Measurements from ENCODE around the gene PIEZO2.
"Not testable (repeated sequence)": the region's sequence is repeated elsewhere in the genome, so short reads cannot be mapped to it uniquely, and the experiment has no call there.

PIEZO2 gene

DNA sequence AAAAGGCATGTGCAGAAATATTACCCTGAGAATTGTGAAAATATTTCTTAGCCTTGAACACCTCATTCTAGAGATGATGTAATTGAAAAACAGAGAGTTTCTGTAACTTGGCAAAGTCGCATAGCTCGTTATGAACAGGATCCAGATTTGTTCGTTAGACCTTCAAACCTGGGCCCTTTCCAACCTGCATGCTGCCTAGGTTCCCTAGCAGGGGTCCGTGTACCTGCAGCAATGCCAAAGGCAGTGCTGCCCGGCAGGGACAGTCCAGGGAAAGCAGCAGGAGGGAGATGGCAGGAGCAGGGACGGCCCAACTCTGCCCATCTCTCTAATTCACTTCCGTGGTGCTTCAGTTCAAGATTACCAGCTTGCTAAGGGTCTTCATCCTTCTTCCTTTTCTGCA is 12.0 kb downstream of the PIEZO2 start:
- Histone ChIP-seq H3K4me3 (ENCODE audit: low read depth, low read length) (no peak overlapping the region), H2BK120ac (ENCODE audit: insufficient read depth, low read length, poor library complexity) (peak overlapping the region; percentile 36), H4K12ac (ENCODE audit: low read depth, low read length) (no peak overlapping the region), H3K9ac (ENCODE audit: low read length) (no peak overlapping the region), H4K91ac (ENCODE audit: low read depth, low read length) (no peak overlapping the region), H3K23ac (ENCODE audit: low read length) (no peak overlapping the region), H3K27ac (ENCODE audit: low read depth, low read length) (no peak overlapping the region), H3K14ac (ENCODE audit: low read length) (no peak overlapping the region), H3K79me1 (ENCODE audit: low read length) (no peaks in the 10 kb centered on the region), H3K79me2 (ENCODE audit: control insufficient read depth, insufficient read depth, low read length, poor library complexity) (no peaks in the 10 kb centered on the region), H3K4me1 (ENCODE audit: control insufficient read depth in 1 of 2, insufficient read depth in 2 of 2, low read length in 2 of 2) (peaks cover 0 to 5% of the 10 kb centered on the region in 2 experiments), H3K4ac (ENCODE audit: low read depth, low read length) (no peak overlapping the region), H3K9me3 (ENCODE audit: insufficient read depth, low read depth, low read length) (no peaks in the 10 kb centered on the region), H4K8ac (ENCODE audit: low read depth, low read length) (peak overlapping the region; percentile 17), H3K36me3 (ENCODE audit: control insufficient read depth in 1 of 2, insufficient read depth in 2 of 2, low read length in 2 of 2) (no peaks in the 10 kb centered on the region), H3K4me2 (ENCODE audit: low read length) (no peak overlapping the region), H2BK12ac (ENCODE audit: low read length) (no peak overlapping the region), H2AK5ac (ENCODE audit: low read length) (peak overlapping the region; percentile 75), H2BK5ac (ENCODE audit: low read depth, low read length, poor library complexity) (no peak overlapping the region), H2AFZ (ENCODE audit: insufficient read depth, low read length, poor library complexity) (no peak overlapping the region), H3K18ac (ENCODE audit: low read length) (no peak overlapping the region), H3K27me3 (ENCODE audit: insufficient read depth, low read length) (no peaks in the 10 kb centered on the region)
- DNase-seq = no peak
- WGBS (ENCODE audit: extremely low coverage, insufficient coverage, insufficient read length) = no CpG with 5 or more reads among the region's 7 CpGs

DNA sequence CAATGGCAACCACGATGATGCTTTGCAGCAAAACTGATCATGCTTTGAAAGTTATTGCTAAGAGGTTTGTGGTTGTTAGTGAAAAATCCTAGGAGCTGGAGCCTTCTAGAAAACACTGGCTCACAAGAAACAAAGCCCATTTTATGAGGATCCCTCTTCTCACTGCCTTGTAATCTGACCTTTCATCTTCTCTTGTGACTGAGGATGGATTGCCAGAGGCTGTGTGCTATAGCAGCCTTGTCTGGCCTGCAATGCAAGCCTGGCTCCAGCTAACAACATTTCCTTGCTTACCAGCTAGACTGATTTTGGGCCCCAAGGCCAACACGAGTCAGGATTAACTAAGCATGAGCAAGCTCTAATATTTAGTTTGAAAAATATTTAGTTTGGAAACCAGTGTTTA is 13.1 kb downstream of the PIEZO2 start:
- no peak overlapping the region for H4K12ac ChIP-seq (ENCODE audit: low read depth, low read length)
- no CpG with 5 or more reads among the region's 2 CpGs for WGBS (ENCODE audit: extremely low coverage, insufficient coverage, insufficient read length)
- H2BK5ac ChIP-seq (ENCODE audit: low read depth, low read length, poor library complexity) = no peak overlapping the region
- H3K79me1 ChIP-seq (ENCODE audit: low read length) = no peaks in the 10 kb centered on the region
- H3K27me3 ChIP-seq (ENCODE audit: insufficient read depth, low read length) = no peaks in the 10 kb centered on the region
- DNase-seq = no peak
- peaks cover 0 to 5% of the 10 kb centered on the region in 2 experiments for H3K4me1 ChIP-seq (ENCODE audit: control insufficient read depth in 1 of 2, insufficient read depth in 2 of 2, low read length in 2 of 2)
- no peak overlapping the region for H3K27ac ChIP-seq (ENCODE audit: low read depth, low read length)
- H3K9ac ChIP-seq (ENCODE audit: low read length) = no peak overlapping the region
- H3K18ac ChIP-seq (ENCODE audit: low read length) = no peak overlapping the region
- H4K91ac ChIP-seq (ENCODE audit: low read depth, low read length) = no peak overlapping the region
- H3K14ac ChIP-seq (ENCODE audit: low read length) = no peak overlapping the region
- no peak overlapping the region for H3K4me3 ChIP-seq (ENCODE audit: low read depth, low read length)
- no peak overlapping the region for H4K8ac ChIP-seq (ENCODE audit: low read depth, low read length)
- no peak overlapping the region for H2BK120ac ChIP-seq (ENCODE audit: insufficient read depth, low read length, poor library complexity)
- H3K79me2 ChIP-seq (ENCODE audit: control insufficient read depth, insufficient read depth, low read length, poor library complexity) = no peaks in the 10 kb centered on the region
- H3K23ac ChIP-seq (ENCODE audit: low read length) = no peak overlapping the region
- H2AFZ ChIP-seq (ENCODE audit: insufficient read depth, low read length, poor library complexity) = no peak overlapping the region
- no peak overlapping the region for H3K4ac ChIP-seq (ENCODE audit: low read depth, low read length)
- H3K4me2 ChIP-seq (ENCODE audit: low read length) = no peak overlapping the region
- H3K36me3 ChIP-seq (ENCODE audit: control insufficient read depth in 1 of 2, insufficient read depth in 2 of 2, low read length in 2 of 2) = no peaks in the 10 kb centered on the region
- H3K9me3 ChIP-seq (ENCODE audit: insufficient read depth, low read depth, low read length) = no peaks in the 10 kb centered on the region
- H2BK12ac ChIP-seq (ENCODE audit: low read length) = no peak overlapping the region
- no peak overlapping the region for H2AK5ac ChIP-seq (ENCODE audit: low read length)

DNA sequence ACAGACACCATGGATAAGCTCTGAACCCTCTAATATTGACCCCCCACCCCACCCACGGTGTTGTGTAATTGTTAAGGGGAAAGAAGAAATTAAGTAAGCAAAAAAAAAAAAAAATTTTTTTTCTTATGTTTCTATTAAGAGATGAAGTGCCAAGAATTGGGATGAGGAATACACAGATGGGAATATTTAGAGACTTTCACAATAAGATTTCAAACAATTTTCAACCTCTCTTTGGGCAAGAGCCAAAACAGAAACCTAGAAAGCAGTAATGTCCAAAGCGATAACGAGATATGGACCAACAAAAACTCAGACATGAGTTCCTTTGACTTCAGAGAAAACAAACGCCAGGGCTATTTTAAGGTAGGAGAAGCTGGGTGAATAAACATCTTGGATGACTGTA is 14.4 kb downstream of the PIEZO2 start:
- Histone ChIP-seq H3K14ac (ENCODE audit: low read length) (no peak overlapping the region), H4K91ac (ENCODE audit: low read depth, low read length) (no peak overlapping the region), H2BK12ac (ENCODE audit: low read length) (no peak overlapping the region), H2BK120ac (ENCODE audit: insufficient read depth, low read length, poor library complexity) (no peak overlapping the region), H2AFZ (ENCODE audit: insufficient read depth, low read length, poor library complexity) (no peak overlapping the region), H3K9ac (ENCODE audit: low read length) (no peak overlapping the region), H3K27ac (ENCODE audit: low read depth, low read length) (no peak overlapping the region), H4K12ac (ENCODE audit: low read depth, low read length) (no peak overlapping the region), H3K79me2 (ENCODE audit: control insufficient read depth, insufficient read depth, low read length, poor library complexity) (no peaks in the 10 kb centered on the region), H3K4ac (ENCODE audit: low read depth, low read length) (no peak overlapping the region), H2BK5ac (ENCODE audit: low read depth, low read length, poor library complexity) (no peak overlapping the region), H3K4me1 (ENCODE audit: control insufficient read depth in 1 of 2, insufficient read depth in 2 of 2, low read length in 2 of 2) (peaks cover 0 to 5% of the 10 kb centered on the region in 2 experiments), H4K8ac (ENCODE audit: low read depth, low read length) (no peak overlapping the region), H3K18ac (ENCODE audit: low read length) (no peak overlapping the region), H3K36me3 (ENCODE audit: control insufficient read depth in 1 of 2, insufficient read depth in 2 of 2, low read length in 2 of 2) (no peaks in the 10 kb centered on the region), H3K4me2 (ENCODE audit: low read length) (no peak overlapping the region), H3K4me3 (ENCODE audit: low read depth, low read length) (no peak overlapping the region), H3K79me1 (ENCODE audit: low read length) (no peaks in the 10 kb centered on the region), H3K23ac (ENCODE audit: low read length) (no peak overlapping the region), H3K9me3 (ENCODE audit: insufficient read depth, low read depth, low read length) (peaks cover 2% of the 10 kb centered on the region), H3K27me3 (ENCODE audit: insufficient read depth, low read length) (no peaks in the 10 kb centered on the region), H2AK5ac (ENCODE audit: low read length) (no peak overlapping the region)
- no CpG with 5 or more reads among the region's 4 CpGs for WGBS (ENCODE audit: extremely low coverage, insufficient coverage, insufficient read length)
- DNase-seq = no peak

DNA sequence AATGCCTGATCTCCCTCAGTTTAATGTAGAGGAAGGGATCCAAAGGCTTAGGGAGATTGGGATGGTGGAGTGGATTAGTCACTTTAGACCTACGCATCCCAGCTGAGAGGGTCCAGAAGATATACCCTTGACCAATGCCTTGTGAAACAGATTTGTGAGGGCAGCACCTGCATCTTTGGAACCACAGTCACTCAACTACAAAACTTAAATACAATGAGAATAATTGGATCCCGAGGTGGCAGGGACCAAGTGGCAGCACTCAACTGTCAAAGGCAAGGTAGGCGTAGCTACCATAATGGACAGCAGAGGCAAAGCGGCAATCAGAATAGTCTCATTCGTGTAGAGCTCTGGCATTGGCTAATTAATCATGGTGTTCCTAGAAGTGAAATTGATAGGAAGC is 20.3 kb downstream of the PIEZO2 start:
- not testable (repeated sequence) for H2BK12ac ChIP-seq (ENCODE audit: low read length); H3K4me2 ChIP-seq (ENCODE audit: low read length); H2BK120ac ChIP-seq (ENCODE audit: insufficient read depth, low read length, poor library complexity); H4K91ac ChIP-seq (ENCODE audit: low read depth, low read length); H3K4ac ChIP-seq (ENCODE audit: low read depth, low read length); DNase-seq; H3K23ac ChIP-seq (ENCODE audit: low read length); H3K27me3 ChIP-seq (ENCODE audit: insufficient read depth, low read length); H2AK5ac ChIP-seq (ENCODE audit: low read length); H2AFZ ChIP-seq (ENCODE audit: insufficient read depth, low read length, poor library complexity); H3K27ac ChIP-seq (ENCODE audit: low read depth, low read length); H4K12ac ChIP-seq (ENCODE audit: low read depth, low read length); H3K14ac ChIP-seq (ENCODE audit: low read length); H3K4me1 ChIP-seq (ENCODE audit: control insufficient read depth in 1 of 2, insufficient read depth in 2 of 2, low read length in 2 of 2); H2BK5ac ChIP-seq (ENCODE audit: low read depth, low read length, poor library complexity); H3K18ac ChIP-seq (ENCODE audit: low read length); H4K8ac ChIP-seq (ENCODE audit: low read depth, low read length); H3K9me3 ChIP-seq (ENCODE audit: insufficient read depth, low read depth, low read length); H3K79me1 ChIP-seq (ENCODE audit: low read length); H3K79me2 ChIP-seq (ENCODE audit: control insufficient read depth, insufficient read depth, low read length, poor library complexity); H3K9ac ChIP-seq (ENCODE audit: low read length); H3K36me3 ChIP-seq (ENCODE audit: control insufficient read depth in 1 of 2, insufficient read depth in 2 of 2, low read length in 2 of 2); H3K4me3 ChIP-seq (ENCODE audit: low read depth, low read length)
- WGBS (ENCODE audit: extremely low coverage, insufficient coverage, insufficient read length) = no CpG with 5 or more reads among the region's 5 CpGs
